K562 (cell line): ENCODE measurements around the gene METRNL. TPM values are rescaled to one million over a fixed set of nuclear protein-coding genes. Genes with fewer than 3 reads are reported as not detected.
A peak's percentile ranks its signal among the peaks of the same experiment; 100 is the strongest.

ENCODE experiments used
- ATAC-seq: fragments of 200-7000 bp; cut with Tn5 transposase; 3 replicates; pipeline ENCODE4 v1.9.1; 2020; ENCODE audit warnings: moderate library complexity
- BruUV-seq: library from RNA; stranded (reverse); fragments of 400-500 nt; replicated peaks from 2 replicates; lab custom pipeline; 2021; lab: Mats Ljungman, UMichigan
- CTCF ChIA-PET: fragments of 300-600 bp; formaldehyde crosslinking; extraction: SDS; loops from one replicate; lab custom pipeline; 2021; ENCODE audit warnings: low intra/inter-chr PET ratio; lab: Yijun Ruan, JAX
- POLR2A ChIA-PET: fragments of 300-600, 350-650 bp; sonication (Branson Sonifier 250); formaldehyde crosslinking; extraction: SDS; loops from one replicate; lab custom pipeline; 2021; ENCODE audit warnings: antibody characterized with exemption, inconsistent platforms; lab: Yijun Ruan, JAX
- DNase-seq, 4 experiments: peaks; one replicate each; pipeline versions ENCODE4 v3.0.0 to v3.0.0-alpha.2; 2011 to 2018; ENCODE audit warnings: low spot score in 3 of 4, mixed read lengths in 3 of 4; ENCODE audit errors: extremely low read depth in 1 of 4
- FAIRE-seq: peaks from 2 replicates; lab custom pipeline; 2011; peaks lifted over from hg19 to GRCh38; lab: Jason Lieb, UNC
- H2AFZ ChIP-seq: 2 replicates; pipeline ENCODE4 v1.6.0; 2011; ENCODE audit warnings: low read depth, low read length, control low read depth, inconsistent platforms
- H3K27ac ChIP-seq: fragments of 200-600 bp; 3 replicates; pipeline ENCODE4 v1.8.0; 2011; ENCODE audit warnings: low read depth, mild to moderate bottlenecking, control low read depth, inconsistent platforms, low read length, moderate library complexity, mixed read lengths; ENCODE audit errors: extremely low read depth
- H3K27me3 ChIP-seq, 2 experiments: fragments of 300-600 bp in 1 of 2; 2 replicates in 1 of 2; 3 replicates in 1 of 2; pipeline versions ENCODE4 v1.6.0 to v1.8.0; 2011; ENCODE audit warnings: inconsistent platforms in 2 of 2, low read length in 2 of 2, mild to moderate bottlenecking in 1 of 2, mixed read lengths in 1 of 2, moderate library complexity in 1 of 2; ENCODE audit not compliant: control insufficient read depth in 2 of 2, insufficient read depth in 2 of 2
- H3K36me3 ChIP-seq: fragments of 300-600 bp; 3 replicates; pipeline ENCODE4 v1.8.0; 2011; ENCODE audit warnings: mild to moderate bottlenecking, low read length, inconsistent platforms; ENCODE audit not compliant: control insufficient read depth, insufficient read depth
- H3K4me1 ChIP-seq, 2 experiments: fragments of 200-600 bp in 1 of 2; replicated peaks in 1 of 2; 2 replicates in 1 of 2; 3 replicates in 1 of 2; pipeline versions ENCODE4 v1.5.1 to v1.8.0; 2011; ENCODE audit warnings: inconsistent platforms in 2 of 2, low read length in 2 of 2, mild to moderate bottlenecking in 1 of 2, mixed read lengths in 1 of 2, moderate library complexity in 1 of 2; ENCODE audit not compliant: control insufficient read depth in 2 of 2, insufficient read depth in 2 of 2
- H3K4me2 ChIP-seq: 2 replicates; pipeline ENCODE4 v1.6.1; 2011; ENCODE audit warnings: low read length, control low read depth, inconsistent platforms, mixed read lengths; ENCODE audit not compliant: insufficient read depth
- H3K4me3 ChIP-seq: fragments of 200-600 bp; sonication (generic), shearing (Covaris generic); 2 replicates; pipeline ENCODE4 v1.5.1; 2016; ENCODE audit warnings: control low read depth, inconsistent platforms
- H3K79me2 ChIP-seq: fragments of 200-600 bp; 3 replicates; pipeline ENCODE4 v1.8.0; 2011; ENCODE audit warnings: low read length, inconsistent platforms; ENCODE audit not compliant: control insufficient read depth, insufficient read depth
- H3K9ac ChIP-seq, 2 experiments: 2 replicates each; pipeline versions ENCODE4 v1.6.0 to v1.6.1; 2011; ENCODE audit warnings: low read depth in 2 of 2, low read length in 2 of 2, control low read depth in 1 of 2, inconsistent platforms in 1 of 2, mild to moderate bottlenecking in 1 of 2, mixed read lengths in 1 of 2; ENCODE audit not compliant: insufficient read depth in 1 of 2
- H3K9me1 ChIP-seq: one replicate; pipeline ENCODE4 v1.6.0; 2011; ENCODE audit warnings: inconsistent platforms, mild to moderate bottlenecking, low read length, moderate library complexity; ENCODE audit not compliant: control insufficient read depth, insufficient read depth
- H3K9me3 ChIP-seq: replicated peaks from 2 replicates; pipeline ENCODE4 v1.5.1; 2011; ENCODE audit warnings: low read depth, low read length, inconsistent platforms; ENCODE audit not compliant: control insufficient read depth, insufficient read depth
- H4K20me1 ChIP-seq: replicated peaks from 2 replicates; pipeline ENCODE4 v1.6.1; 2011; ENCODE audit warnings: low read length, inconsistent platforms, mixed read lengths; ENCODE audit not compliant: control insufficient read depth, insufficient read depth
- CHD1 ChIP-seq: fragments of 200-600 bp; sonication (generic); IDR thresholded peaks from one replicate; pipeline ENCODE4 v1.6.1; 2012; ENCODE audit warnings: mild to moderate bottlenecking, moderate library complexity, low read length, inconsistent platforms
- CTCF ChIP-seq, 3 experiments: IDR thresholded peaks in 2 of 3; conservative IDR thresholded peaks in 1 of 3; 2 replicates each; pipeline ENCODE4 v1.5.1; 2011 to 2012; ENCODE audit warnings: low read length in 3 of 3, mild to moderate bottlenecking in 3 of 3, control low read depth in 2 of 3, improper control_type of control experiment in 1 of 3, inconsistent platforms in 1 of 3, low read depth in 1 of 3, mixed read lengths in 1 of 3, moderate library complexity in 1 of 3; ENCODE audit not compliant: insufficient read depth in 2 of 3
- E2F4 ChIP-seq: sonication (generic); formaldehyde crosslinking; IDR thresholded peaks from 2 replicates; pipeline ENCODE4 v1.8.0; 2022; ENCODE audit warnings: mild to moderate bottlenecking, low read depth, missing genetic modification reagents
- EP400 ChIP-seq: fragments of 450-650 bp; IDR thresholded peaks from 2 replicates; pipeline ENCODE4 v1.6.1; 2017; ENCODE audit warnings: antibody characterized with exemption, mild to moderate bottlenecking, moderate library complexity
- HMG20A ChIP-seq: fragments of 450-650 bp; formaldehyde crosslinking; conservative IDR thresholded peaks from 2 replicates; pipeline ENCODE4 v1.4.0; 2020; ENCODE audit warnings: mild to moderate bottlenecking, mixed read lengths
- HMGXB4 ChIP-seq: sonication (generic); formaldehyde crosslinking; IDR thresholded peaks from 2 replicates; pipeline ENCODE4 v1.8.1; 2023; ENCODE audit warnings: mild to moderate bottlenecking, missing genetic modification reagents
- MCM7 ChIP-seq, 2 experiments: fragments of 450-650 bp; IDR thresholded peaks; 2 replicates each; pipeline ENCODE4 v1.6.1; 2016 to 2018
- PCBP2 ChIP-seq: fragments of 200-400 bp; formaldehyde crosslinking; IDR thresholded peaks from 2 replicates; pipeline ENCODE4 v1.6.1; 2018; ENCODE audit warnings: low read length, low read depth, mild to moderate bottlenecking, moderate library complexity; ENCODE audit not compliant: poor library complexity, severe bottlenecking
- SIRT6 ChIP-seq: IDR thresholded peaks from one replicate; pipeline ENCODE4 v1.6.1; 2012; ENCODE audit warnings: low read depth, mild to moderate bottlenecking, control low read depth, inconsistent platforms, low read length, moderate library complexity
- XRCC5 ChIP-seq: fragments of 200-400 bp; formaldehyde crosslinking; IDR thresholded peaks from 2 replicates; pipeline ENCODE4 v1.6.1; 2017; ENCODE audit warnings: low read depth, mild to moderate bottlenecking, low read length
- ZNF398 ChIP-seq: fragments of 250-450 bp; sonication (Bioruptor Pico); IDR thresholded peaks from 2 replicates; pipeline ENCODE4 v1.8.0; 2021; ENCODE audit warnings: moderate library complexity, mild to moderate bottlenecking, inconsistent platforms
- ZNF699 ChIP-seq: fragments of 250-450 bp; sonication (Bioruptor Pico); IDR thresholded peaks from 2 replicates; pipeline ENCODE4 v1.8.0; 2021; ENCODE audit warnings: mild to moderate bottlenecking, moderate library complexity; ENCODE audit not compliant: insufficient replicate concordance
- WGBS: fragments of 100-300 bp; shearing (Covaris generic); methylation state at CpG from one replicate; pipeline ENCODE4 v1.1.6; 2016; ENCODE audit warnings: low coverage, mixed read lengths; ENCODE audit not compliant: insufficient coverage; ENCODE audit errors: missing lambda C conversion rate; 5-methylcytosine and 5-hydroxymethylcytosine counted together
- in situ Hi-C: fragments of 300-500 bp; cut with MboI; formaldehyde crosslinking; loops from 4 replicates; pipeline ENCODE4 v1.15.0; 2018; ENCODE audit warnings: inconsistent platforms, mixed read lengths
- intact Hi-C: fragments of 100-400 bp; cut with micrococcal nuclease; formaldehyde crosslinking; loops from 2 replicates; pipeline ENCODE4 v1.14.2; 2022
- polyA plus RNA-seq, 8 experiments: library from polyadenylated mRNA; depleted of rRNA in 4 of 8; stranded (reverse) in 5 of 8; unstranded in 3 of 8; fragments of >200 nt; fragmentation: Nextera tagmentation in 2 of 8; fragmentation: Illumina TruSeq in 1 of 8; extraction: Ambion mirVana in 2 of 8; extraction: Trizol in 1 of 8; gene quantifications; 2 replicates each; pipeline versions ENCODE4 v1.2.1 to v1.2.3, GENCODE V29; 2011 to 2014; ENCODE audit warnings: inconsistent platforms in 1 of 8, missing spikeins in 1 of 8
- total RNA-seq, 7 experiments: library from RNA; depleted of rRNA in 6 of 7; stranded (reverse); fragments of >200 nt in 6 of 7; fragmentation: Illumina TruSeq in 2 of 7; extraction: Trizol in 2 of 7; gene quantifications; 2 replicates each; pipeline versions ENCODE4 v1.2.1 to v1.2.3, GENCODE V29; 2011 to 2021; ENCODE audit warnings: low replicate concordance in 1 of 7

Gene METRNL
- total and polyA plus RNA-seq, 9 of the 15 experiments (the other 6 are each of a cell fraction or from before 2014, with no cell fraction given): 0.17 to 31.8 (median 2.9) TPM

DNA sequence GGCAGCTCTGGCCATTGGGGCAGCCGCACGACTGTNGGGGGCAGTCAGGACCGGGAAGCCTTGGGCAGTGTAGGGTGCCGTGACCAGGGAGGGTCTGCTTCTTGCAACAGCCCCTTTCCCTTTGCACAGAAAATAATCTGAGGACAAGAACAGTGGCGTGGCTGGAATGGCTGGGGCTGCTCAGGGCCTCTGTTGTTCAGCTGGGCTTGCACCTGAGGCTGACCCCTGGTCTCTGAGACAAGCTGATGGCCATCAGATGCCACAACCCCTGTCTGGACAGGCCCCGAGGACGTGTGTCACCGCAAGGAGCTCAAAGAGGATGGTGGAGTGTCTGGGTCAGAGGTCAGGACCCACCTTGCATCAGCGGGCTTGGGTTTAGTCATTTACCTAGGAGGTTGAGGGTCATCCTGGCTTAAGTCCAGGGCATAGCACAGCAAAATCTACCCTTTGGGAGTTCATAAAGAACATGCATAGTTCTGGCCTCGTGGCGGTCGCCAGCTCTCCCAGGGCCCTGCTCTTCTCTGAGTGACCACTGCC, 46.9 kb downstream of the METRNL start (continued):
- TF ChIP-seq CTCF (IDR thresholded peaks at IDR 0.05 in 2 of 3, conservative IDR thresholded peaks at IDR 0.05 in 1 of 3; ENCODE audit: insufficient read depth in 2 of 3, low read depth in 1 of 3, low read length in 3 of 3) (0 out of 6 replicates have a peak, but pooled peaks of 1 of the 3 experiments have one; percentile 13), HMGXB4 (CRISPR knock-in tag) (no peak)

DNA sequence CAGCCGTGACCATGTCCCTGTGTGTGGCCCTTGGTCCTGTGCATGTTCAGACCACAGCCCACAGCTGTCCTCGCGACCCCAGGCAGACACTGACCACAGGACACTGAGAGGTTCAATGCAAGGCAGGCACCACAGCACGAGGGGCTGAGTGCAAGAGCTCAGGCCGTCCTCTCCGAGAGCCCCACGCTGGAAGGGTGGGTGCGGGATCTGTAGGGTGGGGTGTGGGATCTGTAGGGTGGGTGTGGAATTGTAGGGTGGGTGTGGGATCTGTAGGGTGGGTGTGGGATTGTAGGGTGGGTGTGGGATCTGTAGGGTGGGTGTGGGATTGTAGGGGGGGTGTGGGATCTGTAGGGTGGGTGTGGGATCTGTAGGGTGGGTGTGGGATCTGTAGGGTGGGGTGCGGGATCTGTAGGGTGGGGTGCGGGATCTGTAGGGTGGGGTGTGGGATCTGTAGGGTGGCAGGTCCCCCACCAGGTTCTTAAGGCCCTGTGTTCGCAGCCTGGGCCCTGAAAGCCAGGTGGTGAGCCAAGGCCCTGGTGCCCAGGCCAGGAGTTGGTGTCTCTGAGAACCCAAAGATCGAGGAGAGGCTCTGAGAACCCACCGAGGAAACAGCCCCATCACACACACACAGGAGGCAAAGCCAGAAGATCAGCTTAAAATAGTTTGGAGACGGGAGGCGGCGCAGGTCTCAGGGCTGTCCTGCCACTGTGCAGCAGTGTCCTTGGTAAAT, 48.2 kb downstream of the METRNL start:
- DNase-seq (no peak), FAIRE-seq (no peak), ATAC-seq (no peak)
- H3K27ac ChIP-seq: no peak overlapping the region; the same call in 2 of the 3 replicates
- CTCF ChIA-PET: no interaction called here
- H4K20me1 ChIP-seq: 0 out of 2 replicates have a peak, but pooled peaks cover 5% of the 10 kb centered on the region
- H3K4me1 ChIP-seq: peaks cover 30 to 56% of the 10 kb centered on the region in 2 experiments; a peak in 4 of 5 replicates
- 22% methylated on average over 11 of the region's 16 CpGs for WGBS
- intact Hi-C loops: no loop called here
- 0 out of 2 replicates have a peak overlapping the region, but pooled peaks have one; percentile 13 for H3K4me2 ChIP-seq
- H3K79me2 ChIP-seq: no peaks in the 10 kb centered on the region
- no TSS peak for BruUV-seq
- no peaks in the 10 kb centered on the region for H3K9me1 ChIP-seq
- H3K36me3 ChIP-seq: no peaks in the 10 kb centered on the region
- in situ Hi-C loops: no loop called here
- H3K9ac ChIP-seq: no peak overlapping the region
- POLR2A ChIA-PET: no interaction called here
- no peak overlapping the region for H2AFZ ChIP-seq
- no peaks in the 10 kb centered on the region for H3K9me3 ChIP-seq
- H3K27me3 ChIP-seq: peaks cover 22 to 48% of the 10 kb centered on the region in 2 experiments
- no peak overlapping the region for H3K4me3 ChIP-seq
- TF ChIP-seq ZNF699 (CRISPR knock-in tag) (no peak), EP400 (no peak), SIRT6 (no peak), XRCC5 (no peak), HMG20A (no peak), E2F4 (CRISPR knock-in tag) (no peak), CHD1 (no peak), ZNF398 (CRISPR knock-in tag) (no peak), PCBP2 (no peak), MCM7 (IDR thresholded peaks at IDR 0.05) (no peak)
